HEK293T (cell line): ENCODE results near the gene HOXA9.

ENCODE experiments used
- CTCF ChIA-PET: fragments of 350-600 bp; formaldehyde crosslinking; extraction: SDS; loops from one replicate; lab custom pipeline; 2021; ENCODE audit warnings: antibody characterized with exemption, inconsistent platforms; lab: Yijun Ruan, JAX
- POLR2A ChIA-PET: fragments of 350-600 bp; formaldehyde crosslinking; extraction: SDS; loops from one replicate; lab custom pipeline; 2020; ENCODE audit warnings: antibody characterized with exemption, inconsistent platforms; lab: Yijun Ruan, JAX
- DNase-seq: peaks from one replicate; pipeline ENCODE4 v3.0.0; 2012; ENCODE audit warnings: mixed read lengths; ENCODE audit errors: extremely low spot score
- ARNT ChIP-seq: fragments of 450-650 bp; IDR thresholded peaks from 2 replicates; pipeline ENCODE4 v1.6.1; 2017; ENCODE audit warnings: mild to moderate bottlenecking
- BHLHE40 ChIP-seq: fragments of 450-650 bp; IDR thresholded peaks from 2 replicates; pipeline ENCODE4 v1.6.1; 2016; ENCODE audit warnings: mild to moderate bottlenecking, moderate library complexity, borderline replicate concordance
- CTBP1 ChIP-seq: fragments of 450-650 bp; IDR thresholded peaks from 2 replicates; pipeline ENCODE4 v1.6.1; 2016; ENCODE audit warnings: borderline replicate concordance
- ELF4 ChIP-seq: fragments of 450-650 bp; IDR thresholded peaks from 2 replicates; pipeline ENCODE4 v1.6.1; 2017; ENCODE audit warnings: antibody characterized with exemption
- FOXA1 ChIP-seq: fragments of 450-650 bp; IDR thresholded peaks from 2 replicates; pipeline ENCODE4 v1.6.1; 2016; ENCODE audit warnings: mild to moderate bottlenecking
- FOXK2 ChIP-seq: fragments of 450-650 bp; IDR thresholded peaks from 2 replicates; pipeline ENCODE4 v1.6.1; 2016; ENCODE audit warnings: mild to moderate bottlenecking
- FOXM1 ChIP-seq: fragments of 450-650 bp; IDR thresholded peaks from 2 replicates; pipeline ENCODE4 v1.6.1; 2017; ENCODE audit warnings: mild to moderate bottlenecking, borderline replicate concordance
- HDGF ChIP-seq: fragments of 450-650 bp; IDR thresholded peaks from 2 replicates; pipeline ENCODE4 v1.6.1; 2017; ENCODE audit warnings: antibody characterized with exemption, borderline replicate concordance
- L3MBTL2 ChIP-seq: fragments of 450-650 bp; conservative IDR thresholded peaks from 2 replicates; pipeline ENCODE4 v1.6.1; 2016; ENCODE audit warnings: mild to moderate bottlenecking
- LEF1 ChIP-seq: fragments of 450-650 bp; IDR thresholded peaks from 2 replicates; pipeline ENCODE4 v1.6.1; 2017; ENCODE audit warnings: mild to moderate bottlenecking, borderline replicate concordance
- NFRKB ChIP-seq: fragments of 450-650 bp; IDR thresholded peaks from 2 replicates; pipeline ENCODE4 v1.6.1; 2016; ENCODE audit warnings: mild to moderate bottlenecking, moderate library complexity
- PKNOX1 ChIP-seq: fragments of 450-650 bp; IDR thresholded peaks from 2 replicates; pipeline ENCODE4 v1.6.1; 2016
- SP1 ChIP-seq: fragments of 450-650 bp; IDR thresholded peaks from 2 replicates; pipeline ENCODE4 v1.6.1; 2017
- SUZ12 ChIP-seq: fragments of 450-650 bp; IDR thresholded peaks from 2 replicates; pipeline ENCODE4 v1.6.1; 2016; ENCODE audit warnings: mild to moderate bottlenecking
- TARDBP ChIP-seq: fragments of 450-650 bp; IDR thresholded peaks from 2 replicates; pipeline ENCODE4 v1.6.1; 2016
- ZNF384 ChIP-seq: fragments of 450-650 bp; IDR thresholded peaks from 2 replicates; pipeline ENCODE4 v1.6.1; 2016

HOXA9 gene

GRCh38 chr7:27185854-27186667 lies 20.7 kb upstream of the HOXA9 start:
- CTCF ChIA-PET: interaction anchor here (0.6 to 1.4 kb wide), 4 partner anchors 9 to 36 kb away, joined by 3 to 4 read pairs (median 3); partner anchors contain the start of gene HOXA13
- TF ChIP-seq FOXM1 (no peak), HDGF (peak; percentile 66; the same call in 1 of the 2 replicates)
- no peak for DNase-seq
- POLR2A ChIA-PET: interaction anchor here (0.9 to 10.3 kb wide), 10 partner anchors 10 to 420 kb away, joined by 3 to 215 read pairs (median 6); partner anchors contain the start of genes HOXA10, HOXA13, HOXA3 and HOXA7

DNA sequence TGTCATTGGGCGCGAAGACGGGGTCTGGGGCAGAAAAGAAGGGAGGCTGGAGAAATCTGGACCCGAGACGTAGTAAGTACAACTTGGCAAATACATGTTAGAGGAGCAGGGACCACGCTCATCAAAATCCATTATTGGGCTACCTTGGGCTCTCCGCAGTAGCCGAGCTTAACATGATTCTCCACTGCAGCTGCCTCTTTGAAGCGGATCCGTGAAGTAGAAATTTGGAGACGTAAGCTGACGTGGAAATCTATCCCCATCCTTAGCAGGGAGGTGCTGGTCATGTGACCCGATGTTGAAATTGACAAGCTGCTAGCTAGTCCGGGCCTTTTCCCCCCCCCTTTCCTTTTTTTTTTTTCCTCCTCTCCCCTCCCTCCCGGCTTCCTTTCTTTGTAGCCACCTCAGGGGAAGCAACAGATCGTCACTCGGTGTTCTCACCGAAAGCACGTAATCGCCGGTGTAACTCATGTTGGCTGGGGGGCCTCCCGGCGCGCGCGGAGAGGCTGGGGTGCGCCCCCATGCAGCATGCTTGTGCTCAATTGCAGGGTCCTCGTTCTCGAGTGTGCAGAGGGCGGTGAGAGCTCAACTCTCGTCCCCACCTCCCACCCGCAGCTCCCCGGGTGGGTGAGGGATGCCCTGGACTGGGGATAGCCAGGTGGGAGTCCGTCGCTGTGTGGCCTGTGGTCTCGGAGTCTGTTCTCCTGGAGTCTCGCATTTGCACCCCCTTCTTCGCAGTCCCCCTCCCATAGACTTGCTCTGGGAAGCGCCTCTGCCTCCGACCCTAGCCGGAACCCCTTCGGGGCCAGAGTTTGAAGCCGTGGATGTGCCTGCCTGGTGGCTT lies 19.9 kb upstream of the HOXA9 start, which contains the start of gene HOXA11:
TSS of gene HOXA11 (minus strand) at position 220 of the 841 bp plus-strand sequence. CDS start at position 132, 88 bp downstream.
- peak; percentile 74 for DNase-seq
- ChIA-PET POLR2A (interaction anchor here (0.6 to 10.3 kb wide), 17 partner anchors 10 to 989 kb away, joined by 3 to 215 read pairs (median 5); partner anchors contain the start of genes CBX3, HNRNPA2B1, HOXA10 and HOXA13), CTCF (interaction anchor here (0.7 to 1.3 kb wide), 2 partner anchors 11 to 15 kb away, joined by 3 read pairs; partner anchors contain the start of gene HOXA13)
- TF ChIP-seq FOXM1: no peak
- TF ChIP-seq TARDBP: no peak
- no peak for TF ChIP-seq FOXK2
- TF ChIP-seq ZNF384: peak; percentile 94
- no peak for TF ChIP-seq SUZ12
- TF ChIP-seq PKNOX1: peak; percentile 57
- TF ChIP-seq L3MBTL2: no peak
- no peak for TF ChIP-seq CTBP1
- no peak for TF ChIP-seq HDGF
- TF ChIP-seq LEF1: no peak

DNA sequence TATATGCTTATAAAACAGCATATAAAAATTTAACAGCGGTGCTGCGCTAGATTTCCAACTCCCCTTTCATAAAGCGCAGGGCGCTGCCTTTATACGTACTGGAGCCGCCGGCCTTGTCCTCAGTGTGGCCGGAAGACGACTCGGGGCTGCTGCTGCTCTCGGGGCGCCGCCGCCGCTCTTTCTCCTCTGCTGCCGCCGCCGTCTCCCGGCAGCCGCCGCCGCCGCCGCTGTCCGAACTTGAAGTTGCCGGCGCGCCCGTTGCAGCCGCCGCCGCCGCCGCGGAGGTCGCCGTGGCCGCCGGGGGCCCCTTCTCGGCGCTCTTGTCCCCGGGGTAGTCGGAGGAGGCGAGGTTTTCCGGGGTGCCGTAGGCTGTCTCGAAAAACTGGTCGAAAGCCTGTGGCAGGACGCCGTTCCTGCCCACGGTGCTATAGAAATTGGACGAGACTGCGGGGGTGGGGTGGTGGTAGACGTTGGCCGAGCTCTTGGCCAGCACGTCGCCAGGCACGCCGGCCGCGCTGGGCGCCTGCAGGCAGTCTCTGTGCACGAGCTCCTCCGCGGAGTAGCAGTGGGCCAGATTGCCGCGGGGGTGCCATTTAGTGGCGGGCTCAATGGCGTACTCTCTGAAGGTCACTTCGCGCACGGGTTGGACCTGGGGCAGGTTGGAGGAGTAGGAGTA lies 19.1 kb upstream of the HOXA9 start:
- DNase-seq: no peak
- ChIA-PET CTCF (interaction anchor here (0.6 to 1.3 kb wide), 4 partner anchors 12 to 986 kb away, joined by 3 to 4 read pairs (median 4); partner anchors contain the start of gene HOXA13), POLR2A (interaction anchor here (0.6 to 10.3 kb wide), 16 partner anchors 13 to 988 kb away, joined by 3 to 215 read pairs (median 5); partner anchors contain the start of genes CBX3, HNRNPA2B1, HOXA10 and HOXA13)
- no peak for TF ChIP-seq SP1
- TF ChIP-seq LEF1: no peak
- no peak for TF ChIP-seq FOXM1
- TF ChIP-seq ZNF384: no peak
- no peak for TF ChIP-seq L3MBTL2
- no peak for TF ChIP-seq FOXA1
- TF ChIP-seq ARNT: no peak
- TF ChIP-seq PKNOX1: no peak
- TF ChIP-seq FOXK2: no peak
- TF ChIP-seq NFRKB: no peak
- TF ChIP-seq SUZ12: no peak
- TF ChIP-seq ELF4: no peak

- TF ChIP-seq PKNOX1 (no peak), L3MBTL2 (peak; percentile 53)
- ChIA-PET CTCF (interaction anchor here (0.6 to 1.3 kb wide), 4 partner anchors 12 to 986 kb away, joined by 3 to 4 read pairs (median 4); no protein-coding TSS in a partner anchor), POLR2A (interaction anchor here (0.6 to 10.3 kb wide), 12 partner anchors 12 to 983 kb away, joined by 3 to 215 read pairs (median 9); partner anchors contain the start of genes CBX3, HNRNPA2B1, HOXA10 and HOXA13)
- DNase-seq: no peak
These were observed 18.5 kb upstream of the HOXA9 start for GRCh38 chr7:27183682-27184336.

- POLR2A ChIA-PET: interaction anchor here (0.6 to 10.3 kb wide), 7 partner anchors 11 to 983 kb away, joined by 3 to 215 read pairs (median 11); partner anchors contain the start of genes HNRNPA2B1, HOXA10, HOXA3 and HOXA7
- CTCF ChIA-PET: interaction anchor here (1.3 kb wide), 1 partner anchor 22 kb away, joined by 3 read pairs; no protein-coding TSS in a partner anchor
- TF ChIP-seq ELF4 (no peak), TARDBP (no peak), ZNF384 (no peak), BHLHE40 (no peak), FOXA1 (no peak), HDGF (no peak), FOXM1 (no peak), SP1 (no peak), NFRKB (no peak), SUZ12 (no peak), PKNOX1 (no peak), ARNT (no peak), L3MBTL2 (no peak), CTBP1 (no peak), FOXK2 (no peak), LEF1 (no peak)
- no peak for DNase-seq
These were observed 17.7 kb upstream of the HOXA9 start for GRCh38 chr7:27182861-27183681.
